IPS-NIHi7 (cell line): ENCODE measurements around the gene DHX30.

ENCODE experiments used
- DNase-seq: peaks from one replicate; pipeline ENCODE4 v3.0.0; 2012; ENCODE audit warnings: mixed read lengths; ENCODE audit errors: extremely low spot score

The DHX30 gene

DNA sequence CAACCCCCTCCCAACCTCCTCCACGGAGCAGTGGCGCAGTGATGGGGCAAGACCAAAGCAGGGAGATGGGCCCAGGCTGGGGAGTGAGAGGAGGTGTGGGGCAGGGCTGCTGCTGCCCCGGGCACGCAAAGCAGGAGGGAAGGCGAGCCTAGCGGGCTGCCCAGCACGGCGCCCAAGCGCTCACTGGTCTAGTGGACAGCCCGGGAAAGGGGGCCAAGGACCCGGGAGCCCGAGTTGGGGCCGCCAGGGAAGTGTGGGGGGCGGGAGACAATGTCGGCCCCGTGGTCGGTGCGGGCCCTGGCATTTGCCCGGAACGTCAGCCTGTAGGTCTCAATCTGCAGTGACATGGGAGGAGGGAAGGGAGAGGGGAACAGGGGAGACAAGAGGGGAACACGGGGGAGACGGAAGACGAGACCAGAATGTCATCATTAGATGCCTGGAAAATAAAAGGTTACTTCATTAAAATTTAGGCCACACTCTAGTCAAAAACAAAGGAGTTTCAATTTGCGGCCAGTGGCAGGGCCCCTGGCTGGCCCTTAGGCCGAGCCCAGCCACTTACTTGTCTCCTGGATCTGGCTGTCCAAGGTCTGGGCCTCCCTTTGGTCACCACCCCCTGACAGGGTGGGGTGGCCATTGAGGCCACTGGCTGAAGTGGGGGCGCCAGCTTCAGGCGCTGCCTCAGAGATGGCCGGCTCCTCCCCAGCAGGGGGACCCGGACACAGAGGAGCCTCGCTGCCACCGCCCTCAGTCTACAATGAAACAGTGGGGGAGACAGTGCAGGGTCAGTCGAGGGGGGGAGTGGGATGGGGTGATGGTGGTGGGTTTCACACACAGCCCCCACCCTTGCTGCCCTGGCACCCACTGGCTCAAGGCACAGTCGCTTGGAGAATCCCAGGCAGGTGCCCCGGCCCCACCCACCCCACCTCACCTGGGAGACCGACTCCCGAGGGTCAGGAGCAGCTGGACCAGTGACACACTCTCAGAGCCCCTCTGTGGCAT, 50.0 kb downstream of the DHX30 start:
- no peak for DNase-seq

DNA sequence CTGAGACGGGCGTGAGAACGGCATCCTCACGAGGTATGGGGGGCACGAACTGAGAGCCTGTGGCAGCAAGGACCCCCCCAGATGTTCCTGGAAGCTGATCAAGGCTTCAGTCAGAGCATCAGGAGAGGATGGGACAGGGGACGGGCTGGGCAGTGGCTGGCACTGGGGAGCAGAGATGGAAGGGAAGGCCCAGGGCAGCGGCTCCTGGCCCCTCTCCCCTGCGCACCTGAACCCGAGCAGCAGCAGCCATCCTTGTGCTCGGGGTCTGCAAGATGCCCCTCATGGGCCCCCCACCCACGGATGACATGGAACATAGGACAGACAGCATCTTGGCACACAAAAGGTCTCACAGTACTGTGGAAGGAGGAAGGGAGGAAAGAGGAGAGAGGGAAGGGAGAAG, 51.3 kb downstream of the DHX30 start:
- DNase-seq = no peak

DNA sequence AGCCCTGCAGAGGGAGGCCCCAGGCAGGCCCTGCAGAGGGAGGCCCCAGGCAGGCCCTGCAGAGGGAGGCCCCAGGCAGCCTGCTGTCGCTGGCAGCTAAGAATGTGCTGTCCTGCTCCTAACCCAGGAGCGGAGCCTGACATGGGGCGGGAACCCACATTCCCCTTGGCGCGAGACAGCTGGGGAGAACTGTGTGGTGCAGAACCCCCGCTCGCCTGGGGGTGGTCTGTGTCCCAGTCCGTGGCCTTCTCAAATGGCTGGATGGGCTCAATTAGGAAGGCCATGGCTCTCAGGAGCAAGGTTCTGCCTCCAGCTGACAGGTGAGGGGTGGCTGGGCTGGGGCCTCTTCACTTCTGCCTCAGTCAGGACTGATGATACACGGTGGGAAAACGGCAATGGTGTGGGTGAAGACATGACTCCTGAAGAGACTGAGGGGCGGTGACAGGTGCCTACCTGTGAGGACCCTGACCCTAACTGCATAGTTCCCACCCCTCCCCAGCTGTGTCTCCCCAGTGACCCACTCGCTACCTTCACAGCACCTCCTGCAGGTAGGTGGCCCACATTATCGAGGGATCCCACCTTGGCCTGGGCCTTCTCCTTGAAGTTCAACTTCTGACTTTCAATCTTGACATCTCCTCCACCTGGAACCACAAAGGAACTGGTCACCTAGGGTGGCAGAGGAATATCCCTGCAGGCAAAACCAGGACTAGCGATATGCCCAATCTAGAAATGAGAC, 52.0 kb downstream of the DHX30 start:
- no peak for DNase-seq

DNA sequence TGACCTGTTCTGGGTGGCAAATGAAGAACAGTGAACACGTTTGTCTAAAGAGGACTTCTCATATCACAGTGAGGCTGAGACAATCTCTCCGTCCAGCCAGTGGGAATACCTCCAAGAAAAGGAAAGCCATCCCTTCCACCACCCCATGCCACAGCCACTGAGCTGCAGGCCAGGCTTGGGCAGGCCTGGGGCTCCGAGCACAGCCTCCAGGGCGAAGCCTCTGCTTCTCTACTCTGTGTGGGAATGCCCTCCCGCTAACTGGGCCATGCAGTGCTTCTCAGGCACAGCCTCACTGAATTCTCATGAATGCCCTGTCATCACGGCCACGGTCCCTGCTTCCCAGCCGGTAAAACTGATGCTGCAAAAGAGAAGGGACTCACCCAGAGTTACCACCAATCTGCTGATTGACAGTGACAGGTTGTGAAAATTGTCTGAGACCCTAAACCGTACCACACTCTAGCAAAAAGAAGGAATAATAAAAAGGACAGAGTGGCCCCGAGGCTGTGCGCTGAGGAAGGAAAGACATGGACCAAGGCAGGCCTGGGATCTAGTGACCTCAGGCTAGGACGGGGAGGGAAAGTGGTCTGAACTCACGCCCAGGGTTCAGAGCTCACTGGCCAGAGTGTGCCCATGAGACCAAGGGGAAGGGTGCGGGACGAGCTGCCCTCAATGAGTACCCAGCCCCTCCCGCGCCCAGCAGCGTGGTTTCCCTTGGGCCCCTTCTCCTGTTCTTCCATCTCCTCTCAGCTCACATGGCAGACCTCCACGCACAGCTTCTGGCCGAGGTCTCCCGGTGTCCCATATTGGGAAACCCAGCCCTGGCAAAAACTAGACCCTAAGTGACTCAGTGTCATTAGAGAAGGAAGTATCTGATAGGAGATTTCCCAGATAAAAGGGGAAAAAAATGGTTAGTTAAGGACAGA, 52.8 kb downstream of the DHX30 start:
- DNase-seq = no peak

DNA sequence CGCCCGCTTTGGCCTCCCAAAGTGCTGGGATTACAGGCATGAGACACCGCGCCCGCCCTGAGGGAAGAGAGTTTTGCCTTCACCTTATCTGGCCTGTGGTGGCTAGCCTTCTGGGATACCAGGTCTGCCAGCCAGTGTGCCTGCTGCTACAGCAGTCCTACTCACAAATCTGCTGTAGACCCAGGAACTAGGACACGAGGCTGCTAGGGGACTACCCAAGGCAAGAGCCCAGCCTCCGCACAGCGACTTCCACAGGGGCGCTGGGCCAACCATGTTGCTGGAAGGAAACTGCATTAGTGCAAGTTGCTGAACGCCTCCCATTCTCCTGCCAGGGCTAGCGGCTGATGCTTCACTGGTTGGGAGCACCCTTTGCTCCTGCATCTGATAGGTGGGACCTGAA, 53.7 kb downstream of the DHX30 start:
- no peak for DNase-seq

DNA sequence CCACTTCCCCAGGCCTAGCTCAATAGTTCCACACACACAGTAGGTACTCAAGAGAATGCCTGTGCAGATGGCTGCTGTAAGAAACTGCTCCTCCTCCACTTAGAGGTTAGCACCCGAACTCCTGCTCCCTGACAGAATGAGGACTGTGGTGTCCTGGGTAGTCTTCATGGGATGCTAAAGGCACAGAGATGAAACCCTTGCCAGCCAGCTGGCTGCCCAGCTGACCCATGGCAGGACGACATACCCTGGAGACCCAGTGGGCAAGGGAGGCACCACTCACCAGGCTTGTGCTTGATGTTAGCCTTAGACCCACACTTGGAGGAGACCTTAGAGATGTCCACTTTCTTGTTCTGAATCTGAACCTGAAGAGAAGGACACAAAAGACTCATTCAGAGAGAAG, 54.2 kb downstream of the DHX30 start:
- DNase-seq = no peak

DNA sequence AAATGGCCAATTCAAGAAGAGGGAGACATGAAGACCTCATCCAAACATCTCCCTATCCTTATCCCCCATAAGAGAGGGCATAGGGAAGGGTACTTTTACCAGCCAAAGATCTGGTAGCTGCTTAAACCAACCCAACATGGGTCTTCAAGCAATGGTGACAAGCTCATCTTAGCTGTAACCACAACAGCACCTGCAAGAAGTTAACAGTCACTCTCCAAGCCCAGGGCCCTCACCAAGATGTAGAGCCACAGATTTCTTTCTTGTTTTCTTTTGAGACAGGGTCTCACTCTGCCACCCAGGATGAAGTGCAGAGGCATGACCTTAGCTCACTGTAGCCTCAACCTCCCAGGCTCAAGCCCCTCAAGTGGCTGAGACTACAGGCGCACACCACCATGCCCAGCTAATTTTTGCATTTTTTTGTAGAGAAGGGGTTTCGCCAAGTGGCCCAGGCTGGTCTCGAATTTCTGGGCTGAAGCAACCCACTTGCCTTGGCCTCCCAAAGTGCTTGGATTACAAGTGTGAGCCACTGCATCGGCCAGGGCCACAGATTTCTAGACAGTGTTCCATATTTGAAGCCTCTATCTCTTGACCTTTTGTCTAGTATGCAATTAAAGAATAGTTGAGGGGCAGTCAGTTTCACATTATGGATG, 57.1 kb downstream of the DHX30 start:
- no peak for DNase-seq

DNA sequence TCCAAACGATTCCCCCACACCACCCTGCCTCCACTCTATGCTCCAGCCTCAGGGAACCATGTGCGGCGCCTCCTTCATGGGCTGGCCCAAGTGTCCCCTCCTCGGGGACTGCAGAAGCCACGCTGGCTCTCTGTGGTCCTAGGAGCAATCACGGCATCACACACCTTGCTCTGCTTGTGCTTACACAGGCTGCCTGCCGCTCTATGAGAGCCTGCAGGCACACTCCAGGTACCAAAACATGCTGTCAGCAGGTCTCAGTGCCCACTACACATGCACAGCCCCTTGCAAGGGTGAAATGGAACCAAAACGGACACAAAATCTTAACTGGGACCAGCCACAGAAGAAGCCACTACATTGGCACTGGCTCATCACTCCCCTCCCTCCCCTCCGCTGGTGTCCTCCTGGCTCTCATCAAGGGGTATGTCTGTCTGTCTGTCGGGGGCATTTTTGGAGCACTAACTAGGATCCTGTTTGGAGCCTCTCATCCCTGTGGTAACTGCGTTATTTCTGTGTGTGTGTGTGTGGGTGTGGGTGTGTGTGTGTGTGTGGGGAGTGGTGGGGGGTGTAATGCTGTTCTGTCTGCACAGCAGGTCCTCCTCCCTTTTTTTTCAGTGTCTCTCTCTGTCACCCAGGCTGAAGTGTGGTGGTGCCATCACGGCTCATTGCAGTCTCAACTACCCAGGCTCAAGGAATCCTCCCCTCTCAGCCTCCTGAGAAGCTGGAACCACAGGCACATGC, 60.6 kb downstream of the DHX30 start:
- no peak for DNase-seq

DNA sequence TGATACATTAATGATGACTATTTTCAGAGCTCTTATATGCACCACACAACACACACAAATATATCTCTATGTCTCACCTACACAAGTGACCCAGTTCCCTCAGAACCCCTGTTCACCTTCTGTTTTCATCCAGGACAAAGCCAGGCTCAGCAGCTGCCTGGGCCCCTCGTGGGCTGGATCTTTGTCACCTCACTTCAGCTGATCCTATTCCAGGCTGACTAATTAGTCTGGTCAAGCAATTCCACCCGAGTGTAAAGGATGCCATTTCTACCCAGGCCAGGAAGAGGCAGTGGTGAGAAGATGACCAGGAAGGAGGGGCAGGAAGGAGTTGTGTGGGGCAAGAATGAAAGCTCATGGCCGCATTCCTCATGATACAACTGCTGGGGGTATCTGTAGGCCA, 62.3 kb downstream of the DHX30 start:
- DNase-seq = no peak

DNA sequence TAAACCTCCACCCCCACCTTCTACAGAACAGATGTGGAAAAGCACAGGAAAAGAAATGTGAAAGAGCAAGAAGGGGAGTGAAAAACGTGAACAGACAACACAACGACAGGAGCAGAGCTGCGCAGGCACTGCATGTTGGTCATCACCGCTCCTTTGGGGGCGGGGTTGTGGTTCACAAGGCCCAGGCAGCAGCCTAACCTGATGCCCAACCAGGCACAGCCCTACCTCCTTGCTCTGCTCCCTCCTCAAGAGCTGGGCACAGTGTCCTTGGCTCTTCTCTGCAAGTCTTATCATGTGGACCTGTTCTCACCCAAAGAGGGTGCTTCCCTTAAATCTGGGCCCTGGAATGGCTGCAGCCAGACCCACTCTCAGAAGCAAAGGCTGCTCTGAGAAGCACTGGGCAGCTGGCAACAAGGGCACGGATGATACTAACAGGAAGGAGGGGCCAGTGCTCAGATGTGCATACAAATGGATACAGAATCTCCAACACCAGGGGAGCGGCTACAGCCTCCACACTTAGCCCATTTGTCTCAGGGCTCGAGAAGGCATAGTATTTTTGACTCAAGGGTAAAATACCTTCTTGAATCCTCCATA, 64.6 kb downstream of the DHX30 start:
- DNase-seq = no peak

DNA sequence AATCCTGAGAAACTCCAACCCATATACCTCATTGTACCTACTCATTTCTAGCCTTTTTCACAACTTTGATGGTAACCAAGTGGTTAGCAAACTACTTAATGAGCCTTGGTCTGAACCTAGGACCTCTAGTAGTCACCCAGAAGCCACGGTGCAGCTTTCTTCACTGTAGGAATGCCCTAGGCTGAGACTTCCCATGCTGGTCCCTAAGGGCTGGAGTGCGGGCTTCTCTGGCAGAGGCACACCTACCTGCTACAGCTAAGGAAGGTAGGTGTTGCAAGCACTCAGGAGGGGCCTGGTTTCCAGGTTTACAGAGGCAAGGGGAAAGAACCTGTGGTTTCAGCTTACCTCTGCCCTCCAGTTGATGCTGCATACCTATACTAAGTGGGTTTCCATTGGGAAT, 65.4 kb downstream of the DHX30 start:
- DNase-seq = no peak

DNA sequence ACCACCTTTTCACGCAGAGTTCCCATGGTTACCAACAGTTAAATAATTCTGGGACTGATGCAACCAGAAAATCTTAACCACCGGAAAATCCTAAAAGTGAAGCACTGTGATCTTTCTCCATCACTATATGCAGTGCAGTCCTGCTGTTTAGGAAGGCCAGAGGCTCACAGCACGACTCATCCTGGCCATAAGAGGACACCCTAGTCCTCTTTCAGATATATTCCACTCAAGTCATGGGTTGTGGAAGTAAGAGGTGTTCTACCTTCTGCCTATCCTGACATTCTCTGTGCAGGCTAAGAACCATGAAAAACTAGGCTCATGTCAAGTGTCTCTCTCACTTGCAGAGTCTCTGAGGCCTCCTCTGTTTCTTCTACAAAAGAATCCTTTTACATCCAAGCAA, 67.2 kb downstream of the DHX30 start:
- no peak for DNase-seq

DNA sequence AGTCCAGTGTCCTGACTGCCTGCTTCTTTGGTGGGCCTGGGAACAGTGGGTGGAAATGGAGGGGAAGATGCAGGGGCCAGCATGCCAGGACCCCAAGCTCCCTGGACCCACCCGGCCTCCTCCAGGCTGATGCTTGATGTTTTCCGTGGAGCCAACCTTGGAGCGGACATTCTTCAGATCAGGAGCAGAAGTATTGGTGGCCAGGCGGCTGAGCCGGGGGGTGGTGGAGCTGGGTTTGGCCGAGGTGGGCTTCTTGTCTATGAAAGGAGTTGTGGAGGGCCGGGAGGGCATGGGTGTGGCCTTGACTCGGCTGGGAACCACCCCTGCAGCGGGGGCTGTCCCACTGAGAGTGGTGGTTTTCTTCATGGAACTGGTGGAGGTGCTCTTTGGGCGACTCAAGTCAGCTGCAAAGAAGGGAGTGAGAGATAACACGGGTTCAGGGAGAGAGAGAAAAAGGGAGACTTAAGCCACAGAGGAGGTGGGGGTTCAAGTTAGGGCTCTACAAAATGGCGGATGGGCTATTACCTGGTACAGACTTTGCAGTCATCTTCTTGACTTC, 67.8 kb downstream of the DHX30 start:
- DNase-seq = no peak

DNA sequence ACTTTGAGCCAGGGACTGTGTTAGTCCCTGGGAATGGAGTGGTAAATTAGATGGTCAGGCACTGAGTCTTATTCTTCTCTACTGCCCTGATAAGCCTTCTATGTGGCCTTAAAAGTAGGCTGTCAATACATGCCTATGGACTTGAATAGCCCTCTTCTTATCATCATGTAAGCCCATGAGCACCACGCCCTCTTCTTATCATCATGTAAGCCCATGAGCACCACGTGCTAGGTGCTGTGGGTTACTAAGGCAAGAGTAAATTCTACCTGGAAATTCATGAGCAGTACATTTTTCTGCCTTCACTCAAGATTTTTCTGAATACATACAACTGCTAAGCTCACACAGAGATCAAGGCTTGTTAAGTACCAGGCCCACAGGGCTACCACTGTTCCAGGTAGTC, 68.5 kb downstream of the DHX30 start:
- DNase-seq = no peak

DNA sequence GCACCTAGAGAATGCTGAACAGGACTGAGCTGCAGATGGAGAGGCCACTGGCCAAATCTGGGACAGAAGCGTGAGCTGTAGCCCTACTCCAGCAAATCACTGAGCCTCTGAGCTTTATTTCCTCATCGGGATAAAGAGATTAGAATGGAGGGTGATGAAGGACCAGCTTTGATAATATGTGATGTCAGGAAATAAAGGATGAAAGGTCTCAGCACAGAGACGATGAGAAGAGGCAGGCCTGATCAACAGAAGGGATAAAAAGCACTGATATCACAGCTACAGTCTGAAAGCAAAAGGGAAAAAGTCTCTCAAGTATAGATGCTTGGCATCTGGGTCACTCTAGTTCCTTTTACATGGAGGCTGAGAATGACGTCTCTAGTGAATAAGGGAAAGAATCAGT, 70.0 kb downstream of the DHX30 start:
- no peak for DNase-seq

DNA sequence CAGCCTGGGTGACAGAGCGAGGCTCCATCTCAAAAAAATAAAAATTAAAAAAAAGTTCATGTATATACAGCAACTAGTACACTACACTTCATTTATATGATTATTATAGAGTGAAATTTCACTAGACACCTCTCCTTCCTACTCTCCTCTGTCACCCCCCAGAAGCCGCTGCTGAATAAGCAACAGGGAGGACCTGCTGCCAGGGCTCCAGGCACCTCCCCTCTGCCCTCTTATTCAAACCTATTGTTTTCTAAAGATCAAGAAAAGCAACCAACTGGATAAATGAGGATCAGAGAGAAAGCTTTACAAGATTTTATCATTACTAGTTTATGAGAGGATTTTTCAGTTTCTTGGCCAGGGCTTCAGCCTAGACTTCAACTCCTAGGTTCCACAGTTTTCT, 71.5 kb downstream of the DHX30 start:
- DNase-seq = no peak

DNA sequence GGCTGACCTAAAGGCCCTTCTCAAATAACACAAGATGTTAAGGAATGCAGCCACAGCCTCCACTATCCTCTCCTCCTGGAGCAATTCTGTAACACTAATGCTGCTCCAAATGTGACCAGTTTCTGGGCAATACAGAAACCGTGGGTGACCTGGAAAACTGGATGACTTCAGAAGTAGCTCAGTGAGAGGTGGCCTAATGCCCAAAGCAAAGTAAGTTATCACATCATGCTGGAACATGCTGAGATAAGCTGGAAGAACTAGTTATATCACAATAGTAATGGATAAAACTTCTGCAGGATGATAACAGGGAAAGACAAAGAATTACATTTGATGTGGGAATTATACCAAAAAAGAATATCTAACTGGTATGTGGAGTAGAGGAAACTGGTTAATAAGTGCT, 72.0 kb downstream of the DHX30 start:
- DNase-seq = no peak

DNA sequence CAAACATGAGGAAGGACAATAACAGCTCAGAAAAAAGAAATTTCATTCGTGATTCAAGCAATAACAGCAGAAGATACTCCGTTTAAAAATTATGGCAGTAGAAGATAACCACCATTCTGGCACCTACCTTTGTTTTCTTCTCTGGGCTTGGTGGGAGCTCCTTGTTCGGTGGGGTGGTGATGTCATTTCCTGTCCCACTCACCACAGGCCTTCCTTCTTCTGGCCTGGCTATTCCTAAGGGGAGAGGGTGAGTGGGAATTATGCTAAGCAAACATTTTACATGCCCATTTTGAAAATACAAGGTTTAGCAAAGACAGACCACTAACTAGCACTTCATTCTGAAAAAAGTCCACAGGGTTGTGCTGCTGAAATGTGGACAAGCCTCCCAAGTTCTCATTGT, 74.4 kb downstream of the DHX30 start:
- DNase-seq = no peak

DNA sequence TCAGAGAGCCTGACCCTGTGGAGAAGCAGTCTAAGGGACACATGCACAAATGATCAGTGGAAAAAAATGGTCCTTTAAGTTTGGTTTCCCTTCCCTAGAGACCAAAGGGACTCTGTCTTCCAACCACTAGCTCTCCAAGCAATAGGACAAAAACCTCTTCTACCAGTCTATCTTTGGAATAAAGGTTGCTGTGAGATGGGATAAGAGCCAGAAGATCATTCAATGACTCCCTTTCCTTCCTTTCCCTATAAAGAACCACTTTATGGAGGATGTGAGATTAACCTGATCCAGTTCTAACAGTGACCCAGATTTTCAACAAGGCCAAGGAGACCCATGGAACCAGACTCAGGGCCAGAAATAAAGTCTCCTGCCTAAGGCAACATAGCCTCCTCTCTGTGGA, 74.8 kb downstream of the DHX30 start:
- DNase-seq = no peak

DNA sequence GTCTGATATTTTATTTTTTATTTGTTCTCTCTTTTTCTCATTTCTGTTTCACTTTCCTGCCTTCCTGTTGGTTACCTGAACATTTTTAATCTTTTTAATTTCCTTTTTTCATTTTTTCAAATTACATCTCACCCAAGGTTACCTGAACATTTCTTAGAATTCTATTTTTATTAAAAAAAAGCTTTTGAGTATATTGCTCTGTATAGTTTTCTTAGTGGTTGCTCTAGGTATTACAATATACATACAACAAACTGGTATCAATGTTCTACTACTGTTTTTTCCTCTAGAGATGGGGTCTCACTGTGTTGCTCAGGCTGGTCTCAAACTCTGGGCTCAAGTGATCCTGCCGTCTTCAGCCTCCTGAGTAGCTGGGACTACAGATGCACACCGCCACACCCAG, 79.4 kb downstream of the DHX30 start:
- DNase-seq = no peak
